Fibroblast of villous mesenchyme (primary cell): ENCODE measurements around the gene MAGI1. TPM values are rescaled to one million over a fixed set of nuclear protein-coding genes. Genes with fewer than 3 reads are reported as not detected.

Experiments
- DNase-seq: peaks from one replicate; pipeline ENCODE4 v3.0.0-alpha.2; 2010; ENCODE audit warnings: low read depth
- H3K4me3 ChIP-seq: 2 replicates; pipeline ENCODE4 v1.5.1; 2011; ENCODE audit warnings: low read depth, mild to moderate bottlenecking, low read length
- total RNA-seq: library from RNA; depleted of rRNA; stranded (reverse); fragments of >200 nt; gene quantifications from 2 replicates; pipeline ENCODE4 v1.2.3, GENCODE V29; 2012
- TF ChIP-seq, protein P1 (sequence below): IDR thresholded peaks from 2 replicates; pipeline ENCODE4 v1.5.1; 2012; ENCODE audit warnings: low read depth, mild to moderate bottlenecking, low read length; ENCODE audit not compliant: insufficient read depth

Gene MAGI1
- total RNA-seq, 1 donor = 20.7 TPM

GRCh38 chr3:65593780-65594752 is 444.7 kb downstream of the MAGI1 start:
- no peak overlapping the region for H3K4me3 ChIP-seq
- TF ChIP-seq, protein P1, sequence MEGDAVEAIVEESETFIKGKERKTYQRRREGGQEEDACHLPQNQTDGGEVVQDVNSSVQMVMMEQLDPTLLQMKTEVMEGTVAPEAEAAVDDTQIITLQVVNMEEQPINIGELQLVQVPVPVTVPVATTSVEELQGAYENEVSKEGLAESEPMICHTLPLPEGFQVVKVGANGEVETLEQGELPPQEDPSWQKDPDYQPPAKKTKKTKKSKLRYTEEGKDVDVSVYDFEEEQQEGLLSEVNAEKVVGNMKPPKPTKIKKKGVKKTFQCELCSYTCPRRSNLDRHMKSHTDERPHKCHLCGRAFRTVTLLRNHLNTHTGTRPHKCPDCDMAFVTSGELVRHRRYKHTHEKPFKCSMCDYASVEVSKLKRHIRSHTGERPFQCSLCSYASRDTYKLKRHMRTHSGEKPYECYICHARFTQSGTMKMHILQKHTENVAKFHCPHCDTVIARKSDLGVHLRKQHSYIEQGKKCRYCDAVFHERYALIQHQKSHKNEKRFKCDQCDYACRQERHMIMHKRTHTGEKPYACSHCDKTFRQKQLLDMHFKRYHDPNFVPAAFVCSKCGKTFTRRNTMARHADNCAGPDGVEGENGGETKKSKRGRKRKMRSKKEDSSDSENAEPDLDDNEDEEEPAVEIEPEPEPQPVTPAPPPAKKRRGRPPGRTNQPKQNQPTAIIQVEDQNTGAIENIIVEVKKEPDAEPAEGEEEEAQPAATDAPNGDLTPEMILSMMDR = no peak
- DNase-seq = no peak

GRCh38 chr3:65591313-65591712 is 447.4 kb downstream of the MAGI1 start:
- DNase-seq = no peak
- TF ChIP-seq, protein P1 = no peak
- H3K4me3 ChIP-seq = no peak overlapping the region

- TF ChIP-seq, protein P1 = no peak
- H3K4me3 ChIP-seq = no peak overlapping the region
- no peak for DNase-seq
Observed at GRCh38 chr3:65588884-65589283, 449.8 kb downstream of the MAGI1 start.

DNA sequence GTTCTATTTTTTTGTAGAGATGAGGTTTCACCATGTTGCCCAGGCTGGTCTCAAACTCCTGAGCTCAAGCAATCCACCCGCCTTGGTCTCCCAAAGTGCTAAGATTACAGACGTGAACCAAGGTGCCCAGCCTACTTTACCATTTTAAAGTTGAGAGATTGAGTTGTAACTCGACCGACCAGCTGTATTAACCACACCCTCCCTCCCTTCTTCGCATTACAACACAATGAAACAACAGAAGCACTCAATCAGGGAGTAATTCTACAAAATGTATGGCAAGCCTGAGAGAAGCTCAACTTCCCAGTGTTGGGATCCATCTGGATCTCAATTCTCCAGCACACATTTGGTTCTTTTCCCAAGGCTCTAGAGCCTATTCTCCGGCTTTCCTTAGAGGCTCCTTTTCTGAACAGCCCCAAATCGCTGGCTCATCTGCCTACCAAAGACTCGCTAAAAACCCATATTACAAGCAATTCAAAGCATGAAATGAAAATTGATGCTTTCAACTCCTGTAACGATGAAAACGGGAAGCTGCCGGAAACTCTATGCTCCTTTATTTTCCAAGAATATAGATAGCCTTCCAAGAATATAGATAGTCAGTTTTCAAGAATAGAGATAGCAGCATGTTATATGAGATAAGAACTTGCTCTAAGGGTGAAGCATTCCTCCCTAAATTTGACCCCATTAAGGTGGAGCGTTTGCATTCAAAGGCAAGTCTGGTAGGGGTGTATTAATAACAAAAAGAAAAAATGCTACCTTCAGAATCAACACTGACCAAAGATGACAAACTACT is 450.9 kb downstream of the MAGI1 start:
- no peak for DNase-seq
- no peak overlapping the region for H3K4me3 ChIP-seq
- TF ChIP-seq, protein P1 = no peak

GRCh38 chr3:65584913-65585312 is 453.8 kb downstream of the MAGI1 start:
- no peak overlapping the region for H3K4me3 ChIP-seq
- DNase-seq = no peak
- TF ChIP-seq, protein P1 = no peak

DNA sequence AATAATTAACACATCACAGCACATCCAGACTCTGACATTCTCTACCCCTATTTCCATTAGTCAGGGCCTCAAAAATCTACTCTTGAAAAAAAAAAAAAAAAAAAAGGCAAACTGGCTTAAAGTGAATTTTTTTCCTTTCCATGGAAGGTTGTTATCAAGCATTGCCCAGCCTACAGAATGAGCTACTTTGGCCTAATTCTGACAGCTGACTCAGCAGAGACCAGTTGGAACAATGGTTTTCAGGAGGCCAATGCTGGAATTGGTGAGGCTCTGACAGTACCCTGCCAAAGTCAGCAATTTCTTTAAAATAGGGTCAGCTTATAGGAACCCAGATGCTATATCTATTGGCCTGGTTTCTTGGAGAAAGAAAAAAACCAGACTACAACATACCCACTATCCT is 454.7 kb downstream of the MAGI1 start:
- DNase-seq = no peak
- H3K4me3 ChIP-seq = no peak overlapping the region
- TF ChIP-seq, protein P1 = no peak
